Naive thymus-derived CD4-positive, alpha-beta T cell (primary cell): ENCODE data around the gene PROK2. TPM values are rescaled to one million over a fixed set of nuclear protein-coding genes. Genes with fewer than 3 reads are reported as not detected.
A peak's percentile ranks its signal among the peaks of the same experiment; 100 is the strongest.

Experiments used
- ATAC-seq: fragments of 150-1000 bp; cut with Tn5 transposase; 2 replicates; pipeline ENCODE4 v1.10.0; 2021; ENCODE audit warnings: mild to moderate bottlenecking, moderate library complexity
- CTCF ChIA-PET: fragments of 350-600 bp; sonication (Branson Sonifier 250); formaldehyde crosslinking; loops from one replicate; lab custom pipeline; 2021; ENCODE audit warnings: antibody characterized with exemption; lab: Charles Lee
- POLR2A ChIA-PET: fragments of 350-600 bp; sonication (Branson Sonifier 250); formaldehyde crosslinking; loops from one replicate; lab custom pipeline; 2021; ENCODE audit warnings: antibody characterized with exemption, inconsistent platforms; lab: Charles Lee
- DNase-seq, 9 donors: peaks; one replicate each; pipeline versions ENCODE4 v3.0.0 to v3.0.0-alpha.2; 2020 to 2022; ENCODE audit warnings: mixed read lengths in 1 of 9
- H3K27ac ChIP-seq: one replicate; pipeline ENCODE4 v1.7.0; 2013; ENCODE audit warnings: mild to moderate bottlenecking, low read depth, low read length, moderate library complexity
- H3K27me3 ChIP-seq, 2 donors: one replicate each; pipeline ENCODE4 v1.7.0; 2013; ENCODE audit warnings: low read length in 2 of 2, mild to moderate bottlenecking in 2 of 2, moderate library complexity in 2 of 2; ENCODE audit not compliant: control insufficient read depth in 2 of 2, insufficient read depth in 2 of 2
- H3K36me3 ChIP-seq, 3 experiments: 1 replicate in 2 of 3; 2 replicates in 1 of 3; pipeline ENCODE4 v1.7.0; 2013; ENCODE audit warnings: low read length in 3 of 3, mild to moderate bottlenecking in 3 of 3, moderate library complexity in 1 of 3; ENCODE audit not compliant: insufficient read depth in 3 of 3, control insufficient read depth in 2 of 3
- H3K4me1 ChIP-seq, 2 donors: one replicate each; pipeline ENCODE4 v1.7.0; 2013; ENCODE audit warnings: low read length in 2 of 2, mild to moderate bottlenecking in 2 of 2, moderate library complexity in 1 of 2; ENCODE audit not compliant: control insufficient read depth in 2 of 2, insufficient read depth in 2 of 2
- H3K4me3 ChIP-seq: 2 replicates; pipeline ENCODE4 v1.7.0; 2013; ENCODE audit warnings: mild to moderate bottlenecking, low read length
- H3K9me3 ChIP-seq, 3 experiments: 1 replicate in 2 of 3; 2 replicates in 1 of 3; pipeline ENCODE4 v1.7.0; 2013; ENCODE audit warnings: low read length in 3 of 3; ENCODE audit not compliant: control insufficient read depth in 2 of 3
- H3K27ac Mint-ChIP-seq, 9 donors: one replicate each; pipeline ENCODE4 v1.8.0; 2020 to 2022; ENCODE audit warnings: mixed read lengths in 9 of 9, mild to moderate bottlenecking in 8 of 9, moderate library complexity in 5 of 9, inconsistent platforms in 2 of 9
- H3K27me3 Mint-ChIP-seq, 5 donors: one replicate each; pipeline ENCODE4 v1.8.0; 2021 to 2022; ENCODE audit warnings: mixed read lengths in 5 of 5, mild to moderate bottlenecking in 1 of 5
- H3K36me3 Mint-ChIP-seq, 5 donors: one replicate each; pipeline ENCODE4 v1.8.0; 2020 to 2022; ENCODE audit warnings: mixed read lengths in 5 of 5, mild to moderate bottlenecking in 3 of 5, inconsistent platforms in 1 of 5
- H3K4me1 Mint-ChIP-seq, 7 donors: one replicate each; pipeline ENCODE4 v1.8.0; 2020 to 2022; ENCODE audit warnings: mixed read lengths in 7 of 7, mild to moderate bottlenecking in 3 of 7, inconsistent platforms in 1 of 7
- H3K4me3 Mint-ChIP-seq, 10 donors: one replicate each; pipeline ENCODE4 v1.8.0; 2020 to 2022; ENCODE audit warnings: mild to moderate bottlenecking in 10 of 10, mixed read lengths in 10 of 10, moderate library complexity in 6 of 10, inconsistent platforms in 2 of 10
- H3K9me3 Mint-ChIP-seq, 11 donors: one replicate each; pipeline ENCODE4 v1.8.0; 2020 to 2022; ENCODE audit warnings: mixed read lengths in 11 of 11, mild to moderate bottlenecking in 4 of 11, inconsistent platforms in 1 of 11, moderate library complexity in 1 of 11
- intact Hi-C, 2 donors: fragments of 100-400 bp; cut with micrococcal nuclease; formaldehyde crosslinking; loops; one replicate each; pipeline ENCODE4 v1.15.1; 2023
- polyA plus RNA-seq, 2 donors: library from polyadenylated mRNA; unstranded; fragments of 300-500 nt; fragmentation: Illumina TruSeq; gene quantifications; one replicate each; pipeline ENCODE4 v1.2.3, GENCODE V29; 2021
- total RNA-seq, 6 experiments: library from RNA in 5 of 6; stranded (reverse) in 5 of 6; gene quantifications; 1 replicate in 5 of 6; 2 replicates in 1 of 6; pipeline ENCODE4 v1.2.3 and lab custom pipeline; 2021 to 2026

Gene PROK2
- total and polyA plus RNA-seq, 7 experiments from 2014 or later = 14.1 TPM; not detected in 6

DNA sequence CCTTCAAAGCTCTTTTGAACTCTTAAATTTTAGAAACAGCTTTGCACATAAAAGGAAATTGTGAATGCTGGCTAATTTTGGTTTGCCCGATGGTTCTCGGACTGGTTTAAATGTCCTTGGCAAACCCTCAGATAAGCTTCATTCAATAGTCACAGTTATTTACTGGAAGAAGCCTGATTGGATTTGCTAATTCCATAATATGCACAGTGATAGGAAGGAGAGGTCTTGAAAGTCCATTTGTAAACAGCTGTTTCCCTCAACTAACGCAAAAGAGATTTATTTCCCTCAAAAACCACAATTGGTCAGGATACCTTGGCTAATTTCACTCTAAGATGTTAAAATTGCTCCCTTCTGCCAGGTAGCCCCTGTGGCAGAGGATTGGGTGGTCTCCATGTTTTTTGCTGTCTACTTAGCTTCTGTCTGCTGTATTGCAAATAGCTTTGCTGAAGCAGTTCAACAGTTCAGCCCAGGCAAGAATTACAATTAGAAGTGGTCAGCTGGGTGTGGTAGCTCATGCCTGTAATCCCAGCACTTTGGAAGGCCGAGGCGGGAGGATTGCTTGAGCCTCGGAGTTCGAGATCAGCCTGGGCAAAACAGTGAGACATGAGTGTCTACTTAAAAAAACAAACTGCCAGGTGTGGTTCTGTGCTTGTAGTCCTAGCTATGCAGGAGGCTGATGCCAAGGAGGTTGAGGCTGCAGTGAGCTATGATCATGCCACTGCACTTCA, 30.6 kb upstream of the PROK2 start:
- Histone ChIP-seq H3K36me3 (no peaks in the 10 kb centered on the region), H3K27me3 (no peaks in the 10 kb centered on the region), H3K9me3 (no peaks in the 10 kb centered on the region), H3K4me1 (no peaks in the 10 kb centered on the region), H3K4me3 (no peak overlapping the region), H3K27ac (no peak overlapping the region)
- no peak overlapping the region for H3K4me3 Mint-ChIP-seq
- CTCF ChIA-PET = no interaction called here
- H3K36me3 Mint-ChIP-seq = no peaks in the 10 kb centered on the region
- H3K27me3 Mint-ChIP-seq = peaks cover 0 to 14% (median 0%) of the 10 kb centered on the region in 5 donors
- no peaks in the 10 kb centered on the region for H3K9me3 Mint-ChIP-seq
- peaks cover 0 to 4% (median 0%) of the 10 kb centered on the region in 7 donors for H3K4me1 Mint-ChIP-seq
- POLR2A ChIA-PET = no interaction called here
- DNase-seq (no peak), ATAC-seq (no peak)
- intact Hi-C loops = no loop called here
- no peak overlapping the region for H3K27ac Mint-ChIP-seq

DNA sequence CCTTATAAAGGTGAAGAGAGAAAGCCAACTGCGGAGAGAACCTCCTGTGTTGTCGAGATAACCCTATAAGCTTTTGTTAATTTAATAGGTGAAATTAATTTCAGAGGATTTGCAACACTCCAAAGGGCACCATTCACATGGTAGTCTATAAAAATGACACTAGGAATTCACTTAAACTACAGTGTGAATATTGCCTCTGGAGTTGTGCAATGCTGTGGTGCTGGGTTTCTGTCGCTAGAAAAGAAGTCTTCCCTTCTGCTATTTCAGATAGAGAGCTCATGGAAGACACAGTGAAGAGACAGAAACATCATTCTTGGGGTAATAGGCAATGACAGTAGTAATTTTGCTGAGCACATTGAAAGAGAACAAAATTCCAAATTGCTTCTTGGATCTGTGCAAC, 28.8 kb upstream of the PROK2 start:
- POLR2A ChIA-PET = interaction anchor here (0.6 kb wide), 1 partner anchor 707 kb away, joined by 5 read pairs; no protein-coding TSS in a partner anchor
- H3K27me3 ChIP-seq = no peaks in the 10 kb centered on the region
- no peaks in the 10 kb centered on the region for H3K9me3 Mint-ChIP-seq
- no peaks in the 10 kb centered on the region for H3K36me3 ChIP-seq
- intact Hi-C loops = no loop called here
- H3K9me3 ChIP-seq = no peaks in the 10 kb centered on the region
- peaks cover 0 to 12% (median 0%) of the 10 kb centered on the region in 5 donors for H3K27me3 Mint-ChIP-seq
- DNase-seq (no peak), ATAC-seq (no peak)
- H3K4me1 ChIP-seq = no peaks in the 10 kb centered on the region
- no peaks in the 10 kb centered on the region for H3K36me3 Mint-ChIP-seq
- no peak overlapping the region for H3K27ac Mint-ChIP-seq
- no peak overlapping the region for H3K4me3 ChIP-seq
- H3K4me3 Mint-ChIP-seq = no peak overlapping the region
- H3K27ac ChIP-seq = no peak overlapping the region
- CTCF ChIA-PET = no interaction called here
- H3K4me1 Mint-ChIP-seq = peaks cover 0 to 4% (median 0%) of the 10 kb centered on the region in 7 donors

DNA sequence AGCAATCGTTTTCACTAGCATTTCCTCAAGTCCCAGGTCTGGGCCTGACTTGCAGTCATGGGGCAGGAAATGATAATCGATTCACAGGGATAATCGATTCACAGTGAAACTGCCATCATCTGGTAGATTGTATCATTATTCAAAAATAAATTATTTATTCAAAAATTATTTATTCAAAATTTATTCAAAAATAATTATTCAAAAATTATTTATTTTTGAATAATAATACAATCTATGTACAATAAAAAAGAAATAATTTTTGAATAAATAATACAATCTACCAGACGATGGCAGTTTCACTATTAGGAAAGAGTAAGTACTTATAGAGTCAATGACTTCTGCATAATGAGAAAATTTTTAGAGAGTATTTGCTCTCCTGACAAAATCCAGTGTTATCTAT, 28.1 kb upstream of the PROK2 start:
- Histone ChIP-seq H3K4me3 (no peak overlapping the region), H3K36me3 (no peaks in the 10 kb centered on the region), H3K4me1 (no peaks in the 10 kb centered on the region), H3K9me3 (no peaks in the 10 kb centered on the region), H3K27me3 (no peaks in the 10 kb centered on the region), H3K27ac (no peak overlapping the region)
- Mint-ChIP-seq H3K4me3 (no peak overlapping the region), H3K9me3 (no peaks in the 10 kb centered on the region), H3K4me1 (peaks cover 0 to 4% (median 0%) of the 10 kb centered on the region in 7 donors), H3K36me3 (no peaks in the 10 kb centered on the region), H3K27me3 (peaks cover 0 to 12% (median 0%) of the 10 kb centered on the region in 5 donors), H3K27ac (no peak overlapping the region)
- POLR2A ChIA-PET = no interaction called here
- DNase-seq = no peak
- intact Hi-C loops = no loop called here
- no peak for ATAC-seq
- CTCF ChIA-PET = no interaction called here

DNA sequence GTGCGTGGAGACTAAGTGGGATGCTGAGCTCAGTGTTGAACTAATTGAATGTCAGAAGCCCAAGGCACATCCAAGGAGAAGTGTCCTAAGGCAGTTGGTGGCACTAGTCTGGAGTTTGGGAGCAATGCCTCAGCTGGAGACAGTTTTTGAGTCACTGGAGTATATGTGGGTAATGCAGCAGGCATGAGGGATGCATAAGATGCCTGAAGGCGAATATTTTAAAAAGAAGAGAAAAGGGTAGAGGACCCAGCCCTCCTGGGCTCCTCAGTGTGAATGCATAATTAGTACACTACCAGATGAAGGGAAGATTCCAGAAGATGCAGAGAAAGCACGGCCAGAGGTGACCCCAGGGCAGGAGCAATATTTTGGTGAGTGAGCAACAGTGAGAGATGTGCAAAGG, 25.1 kb upstream of the PROK2 start:
- peaks cover 0 to 10% (median 0%) of the 10 kb centered on the region in 5 donors for H3K27me3 Mint-ChIP-seq
- intact Hi-C loops = no loop called here
- DNase-seq (no peak), ATAC-seq (no peak)
- Histone ChIP-seq H3K9me3 (no peaks in the 10 kb centered on the region), H3K36me3 (no peaks in the 10 kb centered on the region), H3K27ac (no peak overlapping the region), H3K4me1 (no peaks in the 10 kb centered on the region), H3K27me3 (no peaks in the 10 kb centered on the region), H3K4me3 (no peak overlapping the region)
- ChIA-PET POLR2A (no interaction called here), CTCF (no interaction called here)
- H3K4me3 Mint-ChIP-seq = no peak overlapping the region
- H3K4me1 Mint-ChIP-seq = peaks cover 0 to 4% (median 0%) of the 10 kb centered on the region in 7 donors
- no peaks in the 10 kb centered on the region for H3K9me3 Mint-ChIP-seq
- H3K27ac Mint-ChIP-seq = no peak overlapping the region
- no peaks in the 10 kb centered on the region for H3K36me3 Mint-ChIP-seq

DNA sequence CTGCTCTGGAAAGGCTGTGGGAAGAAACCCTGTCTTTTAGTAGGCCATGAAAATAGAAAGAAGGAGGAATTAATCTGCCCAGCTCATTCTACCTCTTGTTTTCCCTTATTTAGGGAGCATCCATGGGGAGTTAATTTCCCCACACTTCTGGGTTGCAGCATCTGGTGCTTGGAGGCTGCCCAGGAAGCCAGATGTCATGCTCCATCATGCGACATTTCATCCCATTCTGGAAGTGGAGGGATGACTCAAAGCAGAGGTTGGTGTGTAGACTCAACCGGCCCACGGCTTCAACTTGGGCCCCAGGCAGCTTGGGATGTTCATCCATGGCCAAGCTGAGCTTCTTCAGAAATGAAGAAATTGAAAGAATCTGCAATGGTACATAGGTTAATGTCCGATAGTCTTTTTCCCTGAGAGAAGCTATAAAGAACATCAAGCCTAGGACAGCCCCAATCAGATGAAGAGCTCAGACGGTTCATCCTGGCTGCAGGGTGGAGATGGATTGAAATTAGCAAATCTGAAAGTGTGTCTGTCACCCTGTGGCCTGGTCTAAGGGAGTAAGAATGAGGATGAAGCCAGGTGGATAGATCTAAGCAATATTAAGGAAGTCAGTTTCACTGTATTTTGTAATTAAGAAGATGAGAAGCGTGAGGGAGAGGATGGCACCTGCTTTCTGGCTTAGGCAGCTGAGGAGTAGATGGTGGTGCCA, 24.5 kb upstream of the PROK2 start:
- Histone ChIP-seq H3K4me1 (no peaks in the 10 kb centered on the region), H3K27me3 (no peaks in the 10 kb centered on the region), H3K9me3 (no peaks in the 10 kb centered on the region), H3K27ac (no peak overlapping the region), H3K36me3 (no peaks in the 10 kb centered on the region), H3K4me3 (no peak overlapping the region)
- no peak overlapping the region for H3K27ac Mint-ChIP-seq
- POLR2A ChIA-PET = no interaction called here
- ATAC-seq = no peak
- no peak for DNase-seq
- no peaks in the 10 kb centered on the region for H3K9me3 Mint-ChIP-seq
- intact Hi-C loops = no loop called here
- CTCF ChIA-PET = no interaction called here
- no peaks in the 10 kb centered on the region for H3K36me3 Mint-ChIP-seq
- peaks cover 0 to 4% (median 0%) of the 10 kb centered on the region in 7 donors for H3K4me1 Mint-ChIP-seq
- peaks cover 0 to 10% (median 0%) of the 10 kb centered on the region in 5 donors for H3K27me3 Mint-ChIP-seq
- H3K4me3 Mint-ChIP-seq = no peak overlapping the region

DNA sequence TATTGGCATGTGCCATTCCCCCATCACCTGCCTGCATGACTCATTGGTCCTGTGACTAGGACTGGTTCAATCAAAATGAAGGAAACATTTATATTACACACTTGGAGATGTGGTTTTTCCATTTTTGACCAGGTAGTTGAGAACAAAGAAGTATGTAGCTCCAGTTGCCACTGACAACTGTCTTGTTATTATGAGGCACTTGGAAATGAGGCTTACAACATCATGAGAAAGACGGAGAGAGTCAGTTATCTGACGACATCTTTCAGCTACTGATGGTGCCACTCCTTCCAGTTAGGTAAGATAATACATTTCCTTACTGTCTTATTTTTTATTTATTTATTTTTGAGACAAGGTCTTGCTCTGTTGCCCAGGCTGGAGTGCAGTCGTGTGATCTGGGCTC, 21.8 kb upstream of the PROK2 start:
- POLR2A ChIA-PET = no interaction called here
- Histone ChIP-seq H3K27me3 (no peaks in the 10 kb centered on the region), H3K27ac (no peak overlapping the region), H3K4me1 (no peaks in the 10 kb centered on the region), H3K9me3 (no peaks in the 10 kb centered on the region), H3K36me3 (no peaks in the 10 kb centered on the region), H3K4me3 (no peak overlapping the region)
- no peak for DNase-seq
- H3K4me3 Mint-ChIP-seq = no peak overlapping the region
- ATAC-seq = peak; percentile 36
- H3K9me3 Mint-ChIP-seq = no peaks in the 10 kb centered on the region
- H3K36me3 Mint-ChIP-seq = no peaks in the 10 kb centered on the region
- H3K27me3 Mint-ChIP-seq = peaks cover 0 to 17% (median 9%) of the 10 kb centered on the region in 5 donors
- no peak overlapping the region for H3K27ac Mint-ChIP-seq
- peaks cover 0 to 2% (median 0%) of the 10 kb centered on the region in 7 donors for H3K4me1 Mint-ChIP-seq
- CTCF ChIA-PET = no interaction called here
- intact Hi-C loops = no loop called here
